HG02763 (cell line): ENCODE data around the gene ARPC1A.
"Not testable (repeated sequence)": the region's sequence is repeated elsewhere in the genome, so short reads cannot be mapped to it uniquely, and the experiment has no call there.

Source experiments
- ATAC-seq: cut with Tn5 transposase; IDR thresholded peaks from one replicate; pipeline ENCODE4 v1.9.1; 2021; ENCODE audit warnings: mild to moderate bottlenecking, moderate library complexity; ENCODE audit not compliant: unreplicated experiment

Gene ARPC1A

DNA sequence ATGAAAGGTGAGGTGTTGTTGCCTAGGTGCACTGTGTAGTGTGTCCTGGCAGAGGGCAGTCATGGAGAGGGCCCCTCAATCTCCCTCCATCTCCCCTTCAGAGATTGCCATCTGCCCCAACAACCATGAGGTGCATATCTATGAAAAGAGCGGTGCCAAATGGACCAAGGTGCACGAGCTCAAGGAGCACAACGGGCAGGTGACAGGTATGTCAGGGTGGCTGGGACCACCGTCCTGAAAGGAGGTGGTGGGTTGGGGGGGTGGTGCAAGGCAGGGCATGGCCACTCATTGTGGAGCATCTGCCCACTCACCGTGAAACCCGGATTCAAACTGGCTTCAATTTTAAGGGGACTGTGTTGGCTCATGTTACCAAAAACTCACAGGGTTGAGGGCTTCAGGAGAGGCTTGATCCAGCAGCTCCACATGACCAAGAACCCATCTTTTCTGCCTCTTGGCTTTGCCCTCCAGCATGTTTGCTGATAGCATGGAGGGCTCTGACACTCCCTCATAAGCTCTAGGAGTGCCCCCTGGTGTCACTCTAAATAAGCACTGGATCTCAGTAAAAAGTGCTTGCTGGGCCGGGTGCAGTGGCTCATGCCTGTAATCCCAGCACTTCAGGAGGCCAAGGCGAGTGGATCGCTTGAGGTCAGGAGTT, 61.0 kb downstream of the ARPC1A start:
- ATAC-seq: no peak

DNA sequence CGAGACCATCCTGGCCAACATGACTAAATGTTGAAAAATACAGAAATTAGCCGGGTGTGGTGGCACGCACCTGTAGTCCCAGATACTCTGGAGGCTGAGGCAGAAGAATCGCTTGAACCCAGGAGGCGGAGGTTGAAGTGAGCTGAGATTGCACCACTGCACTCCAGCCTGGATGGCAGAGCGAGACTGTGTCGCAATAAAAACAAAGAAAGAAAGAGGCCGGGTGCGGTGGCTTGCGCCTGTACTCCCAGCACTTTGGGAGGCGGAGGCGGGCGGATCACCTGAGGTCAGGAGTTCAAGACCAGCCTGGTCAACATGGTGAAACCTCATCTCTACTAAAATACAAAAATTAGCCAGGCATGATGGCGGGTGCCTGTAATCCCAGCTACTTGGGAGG, 61.5 kb downstream of the ARPC1A start:
- not testable (repeated sequence) for ATAC-seq

DNA sequence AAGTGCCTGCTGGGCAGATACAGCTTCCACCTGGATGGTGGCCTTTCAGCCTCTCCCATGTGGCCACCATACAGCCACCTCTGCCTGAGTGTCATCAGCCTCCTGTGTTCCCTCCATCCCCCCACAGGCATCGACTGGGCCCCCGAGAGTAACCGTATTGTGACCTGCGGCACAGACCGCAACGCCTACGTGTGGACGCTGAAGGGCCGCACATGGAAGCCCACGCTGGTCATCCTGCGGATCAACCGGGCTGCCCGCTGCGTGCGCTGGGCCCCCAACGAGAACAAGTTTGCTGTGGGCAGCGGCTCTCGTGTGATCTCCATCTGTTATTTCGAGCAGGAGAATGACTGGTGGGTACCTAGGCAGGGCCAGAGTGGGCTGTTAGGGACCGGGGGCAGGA, 62.2 kb downstream of the ARPC1A start:
- no peak for ATAC-seq

DNA sequence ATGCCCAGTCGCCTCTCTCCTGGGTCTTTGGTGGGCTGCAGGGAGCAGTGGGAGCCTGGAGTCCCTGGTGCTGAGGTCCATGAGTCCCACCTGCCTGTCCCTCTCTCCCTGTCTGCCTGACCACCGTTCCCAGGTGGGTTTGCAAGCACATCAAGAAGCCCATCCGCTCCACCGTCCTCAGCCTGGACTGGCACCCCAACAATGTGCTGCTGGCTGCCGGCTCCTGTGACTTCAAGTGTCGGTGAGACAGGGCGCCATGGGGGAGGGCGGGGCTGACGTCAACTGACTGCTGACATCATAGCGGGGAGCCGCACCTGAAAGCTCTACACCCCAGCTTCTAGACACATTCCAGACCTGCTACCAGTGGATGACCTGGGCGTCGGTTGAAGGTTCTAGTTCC, 64.1 kb downstream of the ARPC1A start:
- ATAC-seq: no peak

DNA sequence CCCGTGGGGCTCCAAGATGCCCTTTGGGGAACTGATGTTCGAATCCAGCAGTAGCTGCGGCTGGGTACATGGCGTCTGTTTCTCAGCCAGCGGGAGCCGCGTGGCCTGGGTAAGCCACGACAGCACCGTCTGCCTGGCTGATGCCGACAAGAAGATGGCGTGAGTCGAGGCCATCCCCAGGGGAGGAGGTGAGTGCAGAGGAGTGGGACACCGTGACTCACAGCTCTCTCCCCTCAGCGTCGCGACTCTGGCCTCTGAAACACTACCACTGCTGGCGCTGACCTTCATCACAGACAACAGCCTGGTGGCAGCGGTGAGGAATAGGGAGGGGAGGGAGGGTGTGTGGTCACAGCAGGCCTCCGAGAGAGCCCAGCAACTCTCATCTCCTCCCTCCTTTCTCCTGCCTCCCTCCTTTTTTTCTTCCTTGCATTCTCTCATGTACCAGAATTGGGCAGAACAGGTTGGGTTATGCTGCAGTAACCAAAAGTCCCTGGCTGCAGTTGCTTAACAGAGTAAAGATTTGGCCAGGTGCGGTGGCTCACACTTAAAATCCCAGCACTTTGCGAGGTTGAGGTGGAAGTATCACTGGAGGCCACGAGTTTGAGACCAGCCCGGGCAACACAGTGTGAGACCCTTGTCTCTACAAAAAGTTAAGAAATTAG, 65.4 kb downstream of the ARPC1A start:
- ATAC-seq: no peak

DNA sequence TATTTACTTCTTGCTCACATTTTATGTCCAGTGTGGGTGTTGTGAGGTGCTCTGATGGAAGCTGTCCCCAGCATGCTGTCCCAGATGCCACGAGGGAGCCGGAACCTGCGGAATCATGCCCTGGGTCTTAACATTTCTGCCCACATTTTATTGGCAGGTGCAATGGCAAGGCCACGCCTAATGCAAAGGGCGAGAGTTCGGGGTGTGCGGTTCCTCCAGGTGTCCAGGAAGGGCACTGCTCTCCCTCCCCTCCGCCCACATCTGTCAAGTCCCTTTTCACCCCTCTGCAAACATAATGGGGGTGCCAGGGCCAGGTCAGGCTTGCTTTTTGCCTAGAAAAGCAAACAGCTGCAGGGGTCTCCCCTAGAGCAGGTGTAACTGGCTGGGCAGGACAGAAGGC, 66.3 kb downstream of the ARPC1A start:
- no peak for ATAC-seq

DNA sequence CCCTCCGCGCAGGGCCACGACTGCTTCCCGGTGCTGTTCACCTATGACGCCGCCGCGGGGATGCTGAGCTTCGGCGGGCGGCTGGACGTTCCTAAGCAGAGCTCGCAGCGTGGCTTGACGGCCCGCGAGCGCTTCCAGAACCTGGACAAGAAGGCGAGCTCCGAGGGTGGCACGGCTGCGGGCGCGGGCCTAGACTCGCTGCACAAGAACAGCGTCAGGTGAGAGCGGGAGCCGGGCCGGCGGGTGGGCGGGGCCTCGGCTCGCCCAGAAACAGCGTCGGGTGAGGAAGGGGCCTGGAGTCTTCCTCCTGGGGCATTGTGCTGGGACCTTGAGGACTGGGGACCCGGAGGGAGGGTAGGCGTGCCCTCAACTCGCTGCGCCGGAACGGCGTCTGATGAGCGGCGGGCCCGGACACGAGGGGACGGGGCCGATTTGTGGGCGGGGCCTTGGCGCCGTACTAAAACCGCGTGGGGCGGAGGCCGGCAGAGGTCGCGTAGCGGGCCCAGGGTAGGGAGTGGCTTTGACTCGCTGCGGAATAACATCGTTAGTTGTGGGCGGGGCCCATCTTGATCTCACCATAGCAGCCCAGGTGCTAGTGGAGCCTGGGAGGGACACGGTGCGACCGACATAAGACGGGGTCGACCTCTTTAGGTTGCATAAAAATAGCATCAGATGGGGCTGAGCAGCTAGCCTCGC, 67.1 kb downstream of the ARPC1A start:
- ATAC-seq: no peak

DNA sequence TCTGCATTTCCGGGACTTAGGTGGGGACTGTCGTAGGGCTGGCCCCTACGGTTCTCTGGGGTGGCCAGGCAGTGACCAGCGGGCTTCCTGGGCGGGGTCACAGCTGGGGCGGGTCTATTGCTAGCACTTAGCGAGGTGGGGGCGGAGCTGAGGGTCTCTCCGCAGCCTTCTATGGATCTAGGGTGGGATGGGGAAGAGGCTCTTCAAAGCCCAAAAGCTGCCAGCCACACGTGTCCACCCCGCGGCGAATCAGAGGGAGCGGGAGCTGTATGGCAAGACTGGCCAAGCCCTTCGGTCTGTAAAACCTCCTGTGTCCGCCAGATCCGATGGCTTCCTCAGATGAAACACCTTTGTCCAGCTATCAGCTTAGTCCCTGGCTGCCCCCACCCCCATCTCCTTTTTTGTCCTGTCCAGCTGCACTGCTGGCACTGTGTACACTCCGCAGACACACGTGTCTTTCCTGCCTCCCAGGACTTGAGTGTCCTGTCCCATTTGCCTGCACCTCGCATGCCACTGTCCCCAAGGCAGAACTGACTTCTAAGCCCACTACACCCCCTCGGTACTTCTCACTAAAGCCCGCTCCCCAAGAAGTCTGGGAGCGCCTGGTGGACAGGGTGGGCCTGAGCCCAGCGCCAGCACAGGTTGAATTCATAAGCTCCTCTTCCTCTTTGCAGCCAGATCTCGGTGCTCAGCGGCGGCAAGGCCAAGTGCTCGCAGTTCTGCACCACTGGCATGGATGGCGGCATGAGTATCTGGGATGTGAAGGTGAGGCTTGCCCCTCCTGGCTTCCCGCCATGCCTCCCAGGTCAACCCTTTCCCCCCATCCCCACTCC, 67.9 kb downstream of the ARPC1A start:
- no peak for ATAC-seq

DNA sequence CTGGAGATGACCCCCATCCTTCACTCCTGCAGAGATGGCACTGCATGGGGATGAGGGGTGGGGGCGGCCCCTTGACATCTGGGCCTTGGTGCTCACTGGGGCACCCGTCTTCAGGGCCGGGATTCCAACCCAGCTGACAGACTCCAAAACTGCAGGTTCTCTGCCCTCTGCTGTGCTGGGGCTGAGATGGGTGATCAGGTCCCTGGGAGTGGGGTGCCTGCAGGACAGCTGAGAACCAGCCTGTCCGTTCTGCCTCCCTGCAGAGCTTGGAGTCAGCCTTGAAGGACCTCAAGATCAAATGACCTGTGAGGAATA, 68.4 kb downstream of the ARPC1A start:
- no peak for ATAC-seq

DNA sequence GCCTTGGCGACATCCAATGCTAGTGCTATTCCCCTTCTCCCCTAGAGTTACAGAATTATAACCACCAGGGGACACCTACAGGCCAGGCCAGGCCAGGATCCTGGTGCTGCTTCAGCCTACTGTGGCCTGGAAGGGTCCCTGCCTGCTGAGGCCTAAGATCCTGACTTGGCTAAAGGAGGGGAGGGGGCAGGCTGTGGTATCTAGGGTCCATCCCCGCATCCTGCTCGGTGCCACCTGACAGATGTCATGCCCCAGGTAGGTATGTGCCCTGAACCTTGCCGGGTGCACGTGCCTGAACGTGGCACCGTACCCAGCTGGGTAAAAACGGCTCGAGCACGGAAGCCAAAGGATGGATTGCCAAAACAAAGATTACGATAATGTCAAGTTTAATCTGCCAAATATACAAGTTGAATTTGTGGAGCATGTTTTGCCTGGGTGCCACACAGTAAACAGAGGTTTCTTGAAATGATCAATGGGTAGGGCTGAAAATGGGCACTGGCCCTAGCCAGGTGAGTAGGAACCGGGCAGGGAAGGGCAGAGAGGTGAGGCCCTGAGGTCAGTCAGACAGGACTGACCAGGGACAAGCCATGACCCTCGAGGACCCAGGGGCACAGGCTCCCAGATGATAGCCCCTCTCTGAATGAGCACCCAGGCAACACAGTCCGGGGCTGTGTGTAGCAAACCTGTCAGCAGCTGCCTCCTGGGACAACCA, 70.1 kb downstream of the ARPC1A start:
- no peak for ATAC-seq

DNA sequence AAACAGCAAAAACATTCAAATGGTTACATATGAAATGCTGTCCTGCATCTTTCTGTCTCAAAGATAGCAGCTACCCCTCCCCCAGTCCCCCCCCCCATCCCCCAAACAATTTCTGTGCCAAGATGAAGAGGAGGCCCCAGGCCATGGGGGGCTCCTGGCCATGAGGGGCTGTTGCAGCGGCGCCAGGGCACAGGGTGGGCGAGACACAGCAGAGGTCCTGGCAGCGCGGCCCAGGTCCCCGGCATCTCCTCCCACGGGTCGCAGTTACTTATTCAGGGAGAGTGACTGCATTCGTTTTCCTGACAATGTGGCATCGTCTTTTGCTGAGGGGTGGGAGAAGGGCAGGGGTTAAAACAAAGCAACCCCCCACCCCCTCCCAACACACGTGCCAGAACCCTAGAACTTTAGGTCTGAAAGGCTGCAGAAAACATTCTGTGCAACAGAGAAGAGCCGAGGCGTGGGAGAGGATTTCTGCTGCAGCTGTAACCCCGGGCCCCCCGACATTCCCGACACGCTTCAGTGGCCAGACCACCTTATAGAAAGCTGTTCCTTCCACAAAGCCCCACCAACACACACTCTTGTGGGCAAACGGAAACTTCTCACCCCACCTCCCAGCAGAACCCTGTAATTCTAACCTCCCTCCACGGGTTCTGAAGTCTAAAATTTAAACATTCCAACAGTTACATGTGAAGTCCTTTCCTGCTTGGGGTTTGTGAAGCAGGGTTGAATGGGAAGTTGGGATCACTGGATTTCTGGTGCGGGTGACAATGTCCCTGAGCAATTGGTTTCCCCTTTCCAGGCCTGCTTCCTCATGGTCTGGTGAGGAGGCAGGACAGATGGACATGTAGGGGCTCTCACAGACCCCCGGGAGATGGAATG, 71.0 kb downstream of the ARPC1A start:
- ATAC-seq: no peak

DNA sequence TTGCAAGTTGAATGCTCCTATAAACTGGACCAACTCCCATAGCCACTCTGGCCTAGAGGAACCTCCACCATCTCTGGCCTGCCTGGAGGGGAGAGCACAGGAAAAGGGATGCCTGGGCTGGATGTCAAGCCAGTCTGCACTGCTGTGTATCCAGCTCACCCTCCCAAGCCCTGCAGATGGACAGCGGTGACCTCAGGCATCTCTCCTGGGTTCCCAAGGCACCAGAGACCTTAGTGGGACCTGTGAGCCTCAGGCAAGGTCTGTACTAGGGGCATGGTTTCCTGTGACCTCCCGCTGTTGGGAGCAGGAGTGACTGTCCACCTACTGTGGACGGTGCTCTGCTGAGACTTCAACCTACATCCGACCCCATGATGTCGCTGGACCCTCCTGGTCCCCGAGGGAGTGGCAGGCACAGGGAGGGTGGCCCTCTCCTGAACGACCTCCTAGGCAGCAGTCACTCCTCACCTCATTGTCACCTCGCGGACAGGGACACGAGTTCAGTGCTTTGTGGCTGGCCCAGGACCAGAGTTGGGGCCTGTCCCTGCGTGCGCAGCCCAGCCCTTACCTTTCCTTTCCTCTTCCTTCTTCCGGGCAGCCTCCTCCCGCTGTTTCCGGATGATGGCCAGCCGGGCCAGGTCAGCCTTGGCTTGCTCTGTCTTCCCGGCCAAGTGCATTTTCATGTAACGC, 71.7 kb downstream of the ARPC1A start:
- ATAC-seq: no peak

DNA sequence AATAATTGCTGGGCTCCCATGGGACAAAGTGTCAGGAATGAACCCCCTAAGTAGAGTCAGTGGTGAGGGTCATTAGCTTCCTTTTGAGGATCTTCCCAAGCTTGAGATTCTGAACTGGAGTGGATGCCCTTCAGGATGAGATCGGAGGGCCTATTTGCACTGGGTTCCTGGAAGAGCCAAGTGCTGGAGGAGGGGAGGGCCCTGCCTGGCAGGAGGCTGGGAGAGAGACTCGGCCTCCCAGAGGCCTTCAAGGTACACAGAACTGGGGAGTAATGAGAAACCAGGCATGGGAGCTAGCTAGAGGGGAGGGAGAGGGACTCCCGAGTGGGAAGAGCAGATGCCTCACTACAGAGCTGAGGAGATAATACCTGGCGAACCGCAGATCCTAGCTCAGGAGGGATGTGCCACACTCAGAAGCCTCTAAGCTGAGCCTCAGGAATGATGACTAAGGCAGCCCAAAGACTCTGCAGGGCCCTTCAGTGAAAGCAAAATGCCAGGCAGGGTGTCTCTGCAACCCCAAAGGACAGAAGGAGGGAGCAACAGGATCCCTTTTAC, 73.3 kb downstream of the ARPC1A start:
- no peak for ATAC-seq

DNA sequence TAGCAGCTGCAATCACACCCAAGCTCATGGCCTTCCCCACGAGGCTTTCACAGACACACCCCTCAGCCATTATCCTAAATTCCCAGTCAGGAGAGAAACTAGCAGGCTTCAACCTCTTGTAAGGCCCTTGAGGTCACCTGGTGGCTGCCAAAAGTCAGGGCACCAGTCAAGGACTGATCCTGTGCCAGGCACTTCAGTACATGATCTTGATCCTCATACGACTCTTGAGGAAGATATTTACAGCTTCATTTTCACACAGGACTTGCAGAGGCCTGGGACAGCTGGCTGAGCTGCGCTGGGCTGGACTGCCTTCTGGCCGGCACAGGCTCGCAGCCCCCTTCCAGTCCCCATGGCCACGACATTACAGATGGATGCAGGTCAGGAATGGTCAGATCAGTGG, 73.9 kb downstream of the ARPC1A start:
- ATAC-seq: no peak

DNA sequence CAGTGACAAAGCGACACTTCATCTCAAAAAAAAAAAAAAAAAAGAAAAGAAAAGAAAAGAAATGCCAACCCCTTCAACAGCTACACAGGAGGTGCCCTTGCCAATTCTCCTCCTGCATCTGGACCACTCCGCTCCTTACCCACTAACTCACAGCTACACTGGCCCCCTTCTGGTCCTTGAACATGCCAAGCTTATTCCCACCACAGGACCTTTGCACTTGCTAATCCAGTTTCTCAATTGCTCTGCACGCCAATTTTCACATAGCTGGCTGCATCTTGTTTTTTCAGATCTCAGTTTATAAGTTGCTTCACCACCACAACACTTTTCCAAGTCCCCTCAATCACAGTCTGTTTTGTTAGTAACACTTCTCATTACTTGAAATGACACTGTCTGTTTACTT, 77.2 kb downstream of the ARPC1A start:
- no peak for ATAC-seq

DNA sequence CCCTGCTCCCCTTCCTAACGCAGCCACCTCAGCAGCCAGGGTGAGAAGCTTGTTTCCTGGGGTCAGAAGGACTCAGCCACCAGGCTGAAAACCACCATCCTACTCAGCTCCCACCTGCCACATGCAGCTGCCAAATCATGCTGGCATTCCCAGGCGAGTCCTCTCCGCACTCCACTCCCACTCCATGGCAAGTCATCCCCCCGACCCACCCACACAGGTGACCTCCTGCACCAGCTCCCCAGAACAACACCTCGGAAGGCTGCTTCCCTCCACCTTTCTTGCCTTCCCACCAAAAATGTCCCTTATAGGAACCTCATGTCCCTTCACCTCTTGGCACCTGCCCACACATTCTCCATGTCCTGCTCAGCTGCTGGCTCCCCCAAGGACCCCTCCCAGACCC, 78.1 kb downstream of the ARPC1A start:
- ATAC-seq: no peak

DNA sequence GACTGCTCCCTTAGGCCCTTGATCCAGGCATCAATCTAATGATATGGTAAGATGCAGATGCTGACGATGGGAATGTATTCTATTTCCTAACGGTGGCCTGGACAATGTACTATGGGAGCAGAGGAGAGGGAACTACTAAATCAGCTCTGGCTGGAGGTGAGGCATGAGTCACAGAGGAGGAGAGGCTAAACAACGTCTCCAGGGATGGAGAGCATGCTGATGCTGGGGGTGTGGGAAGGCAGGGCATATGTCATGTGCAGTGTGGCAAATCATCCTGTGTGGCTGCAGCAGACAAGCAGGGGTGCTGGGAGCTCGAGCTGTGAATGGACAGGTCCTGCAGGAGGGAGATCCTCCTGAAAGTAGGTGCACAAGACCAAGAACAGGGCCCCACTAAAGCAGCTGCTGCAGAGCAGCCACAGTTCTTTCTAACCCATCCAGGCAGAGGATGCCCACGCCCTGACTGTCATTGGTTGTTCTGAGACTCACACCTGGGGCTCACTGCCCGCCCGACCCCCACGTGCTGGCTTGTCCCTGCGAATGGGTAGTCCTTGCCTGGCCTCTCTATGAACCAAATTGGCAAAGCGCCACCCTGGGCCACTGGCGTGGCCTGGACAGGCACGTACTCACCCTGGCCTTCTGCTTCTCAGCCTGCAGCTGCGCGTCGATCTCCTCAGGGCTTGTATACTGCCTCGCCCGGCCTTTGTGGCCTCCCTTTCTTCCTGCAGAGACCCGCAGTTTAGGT, 78.7 kb downstream of the ARPC1A start:
- no peak for ATAC-seq

DNA sequence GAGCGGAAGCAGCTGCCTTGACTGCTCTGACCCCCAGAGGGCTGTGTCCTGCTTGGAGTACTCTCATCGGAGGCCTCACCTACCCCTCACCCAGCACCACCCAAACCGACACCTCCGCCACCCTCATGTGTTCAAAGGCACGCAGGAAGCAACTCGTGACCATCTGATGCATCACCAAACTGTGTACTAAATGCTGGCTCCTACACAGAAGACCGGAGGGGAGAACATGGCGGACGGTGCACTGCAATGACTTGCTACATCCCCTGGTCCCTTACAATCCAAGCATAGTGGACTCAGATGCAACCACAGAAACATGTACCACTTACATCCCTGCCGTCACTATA, 79.3 kb downstream of the ARPC1A start:
- ATAC-seq: no peak

DNA sequence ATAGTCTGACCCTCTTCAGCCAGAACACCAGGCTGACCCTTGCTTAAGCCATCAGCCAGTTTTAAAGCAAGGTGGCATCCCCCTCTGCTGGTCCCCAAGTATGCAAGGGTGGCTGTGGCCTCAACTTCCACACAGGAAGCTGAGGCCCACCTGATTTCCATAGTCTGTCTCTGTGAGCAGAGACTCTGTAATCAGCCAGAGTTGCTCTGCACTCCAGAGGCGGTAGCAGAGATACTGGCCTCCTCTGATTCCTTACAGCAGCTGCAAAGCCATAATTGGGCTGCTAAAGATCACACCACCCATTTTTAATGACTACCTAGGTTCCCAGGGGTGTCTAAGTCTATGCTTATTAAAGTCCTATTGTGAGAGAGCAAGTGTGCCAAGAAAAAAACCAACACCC, 80.9 kb downstream of the ARPC1A start:
- no peak for ATAC-seq
